GM23338 (cell line): Measurements from ENCODE around the gene NHS. TPM values are rescaled to one million over a fixed set of nuclear protein-coding genes. Genes with fewer than 3 reads are reported as not detected.

Source experiments
- ATAC-seq: fragments of 200-7000 bp; cut with Tn5 transposase; 3 replicates; pipeline ENCODE4 v1.9.1; 2020
- DNase-seq: peaks from one replicate; pipeline ENCODE4 v3.0.0-alpha.2; 2015; ENCODE audit warnings: low spot score
- H2AFZ ChIP-seq: fragments of 200-600 bp; sonication (generic); 2 replicates; pipeline ENCODE4 v1.8.0; 2016; ENCODE audit warnings: antibody characterized with exemption, mild to moderate bottlenecking, moderate library complexity
- H3F3A ChIP-seq: fragments of 200-600 bp; sonication (generic); replicated peaks from 2 replicates; pipeline ENCODE4 v1.8.0; 2017; ENCODE audit warnings: antibody characterized with exemption, mixed run types, low read depth
- H3K27ac ChIP-seq: fragments of 200-600 bp; sonication (generic); 2 replicates; pipeline ENCODE4 v1.6.1; 2016; ENCODE audit warnings: low read depth
- H3K27me3 ChIP-seq: fragments of 200-600 bp; sonication (generic); 2 replicates; pipeline ENCODE4 v1.8.0; 2016; ENCODE audit warnings: mild to moderate bottlenecking, mixed run types, moderate library complexity; ENCODE audit not compliant: insufficient read depth
- H3K36me3 ChIP-seq: fragments of 200-600 bp; sonication (generic); 2 replicates; pipeline ENCODE4 v1.8.0; 2016; ENCODE audit warnings: mild to moderate bottlenecking; ENCODE audit not compliant: insufficient read depth
- H3K4me1 ChIP-seq: fragments of 200-600 bp; sonication (generic); 2 replicates; pipeline ENCODE4 v1.8.0; 2016; ENCODE audit warnings: mild to moderate bottlenecking, moderate library complexity; ENCODE audit not compliant: insufficient read depth
- H3K4me2 ChIP-seq: fragments of 200-600 bp; sonication (generic); 2 replicates; pipeline ENCODE4 v1.7.1; 2017; ENCODE audit warnings: mixed run types
- H3K4me3 ChIP-seq: fragments of 200-600 bp; sonication (generic); 2 replicates; pipeline ENCODE4 v1.6.1; 2016; ENCODE audit warnings: mixed run types
- H3K79me2 ChIP-seq: fragments of 200-600 bp; sonication (generic); replicated peaks from 2 replicates; pipeline ENCODE4 v1.8.0; 2017; ENCODE audit warnings: mild to moderate bottlenecking; ENCODE audit not compliant: insufficient read depth
- H3K9me2 ChIP-seq: fragments of 200-600 bp; sonication (generic); 2 replicates; pipeline ENCODE4 v1.8.0; 2017; ENCODE audit not compliant: insufficient read depth
- H4K20me1 ChIP-seq: fragments of 200-600 bp; sonication (generic); replicated peaks from 2 replicates; pipeline ENCODE4 v1.8.0; 2017; ENCODE audit warnings: mild to moderate bottlenecking; ENCODE audit not compliant: insufficient read depth
- H3K27ac Mint-ChIP-seq: 2 replicates; pipeline ENCODE4 v1.8.0; 2020; ENCODE audit warnings: inconsistent platforms, mild to moderate bottlenecking, moderate library complexity, mixed read lengths
- H3K27me3 Mint-ChIP-seq: 3 replicates; pipeline ENCODE4 v1.8.0; 2022; ENCODE audit warnings: low read depth, mild to moderate bottlenecking, moderate library complexity, mixed read lengths, inconsistent platforms; ENCODE audit not compliant: insufficient read depth, poor library complexity
- H3K36me3 Mint-ChIP-seq: 3 replicates; pipeline ENCODE4 v1.8.0; 2021; ENCODE audit warnings: low read depth, mild to moderate bottlenecking, inconsistent platforms, moderate library complexity, mixed read lengths
- H3K4me1 Mint-ChIP-seq: 3 replicates; pipeline ENCODE4 v1.8.0; 2020; ENCODE audit warnings: mild to moderate bottlenecking, inconsistent platforms, mixed read lengths
- H3K4me3 Mint-ChIP-seq: 3 replicates; pipeline ENCODE4 v1.8.0; 2021; ENCODE audit warnings: moderate library complexity, mild to moderate bottlenecking, inconsistent platforms, mixed read lengths
- H3K9me3 Mint-ChIP-seq: 3 replicates; pipeline ENCODE4 v1.8.0; 2020; ENCODE audit warnings: moderate library complexity, mild to moderate bottlenecking, inconsistent platforms, mixed read lengths
- CREB1 ChIP-seq: fragments of 250-450 bp; sonication (Bioruptor Pico); IDR thresholded peaks from 2 replicates; pipeline ENCODE4 v1.5.0; 2020; ENCODE audit warnings: low read depth, mild to moderate bottlenecking, moderate library complexity
- ETS1 ChIP-seq: IDR thresholded peaks from 2 replicates; pipeline ENCODE4 v1.6.1; 2016; ENCODE audit warnings: antibody characterized with exemption
- EZH2 ChIP-seq: fragments of 200-600 bp; sonication (generic); IDR thresholded peaks from one replicate; pipeline ENCODE4 v1.8.0; 2017; ENCODE audit warnings: antibody characterized with exemption, mild to moderate bottlenecking, low read depth; ENCODE audit not compliant: unreplicated experiment
- EZH2phosphoT487 ChIP-seq: fragments of 200-600 bp; sonication (generic); IDR thresholded peaks from one replicate; pipeline ENCODE4 v1.8.1; 2018; ENCODE audit warnings: antibody characterized with exemption; ENCODE audit not compliant: unreplicated experiment
- JUNB ChIP-seq: IDR thresholded peaks from one replicate; pipeline ENCODE4 v1.6.1; 2016; ENCODE audit warnings: antibody characterized with exemption; ENCODE audit not compliant: unreplicated experiment
- NANOG ChIP-seq: IDR thresholded peaks from 2 replicates; pipeline ENCODE4 v1.6.1; 2016; ENCODE audit warnings: antibody characterized with exemption, borderline replicate concordance
- POLR2AphosphoS5 ChIP-seq: IDR thresholded peaks from 2 replicates; pipeline ENCODE4 v1.6.1; 2016; ENCODE audit warnings: antibody characterized with exemption, low read depth
- STAT1 ChIP-seq: IDR thresholded peaks from one replicate; pipeline ENCODE4 v1.6.1; 2016; ENCODE audit warnings: antibody characterized with exemption; ENCODE audit not compliant: unreplicated experiment
- ZNF114 ChIP-seq: fragments of 250-450 bp; sonication (Bioruptor Pico); IDR thresholded peaks from 2 replicates; pipeline ENCODE4 v1.5.0; 2020; ENCODE audit warnings: mild to moderate bottlenecking, moderate library complexity
- ZNF331 ChIP-seq: fragments of 250-450 bp; sonication (Bioruptor Pico); IDR thresholded peaks from 2 replicates; pipeline ENCODE4 v1.5.0; 2020; ENCODE audit warnings: low read depth, mild to moderate bottlenecking, moderate library complexity
- polyA plus RNA-seq: library from polyadenylated mRNA; unstranded; fragments of >200 nt; fragmentation: Nextera tagmentation; extraction: Ambion mirVana; gene quantifications from 2 replicates; pipeline ENCODE4 v1.2.1, GENCODE V29; 2016
- total RNA-seq: library from RNA; depleted of rRNA; stranded (reverse); fragments of >200 nt; shearing (Covaris generic); gene quantifications from 2 replicates; pipeline ENCODE4 v1.2.3, GENCODE V29; 2014
- TF ChIP-seq, protein P1 (sequence below): fragments of 250-450 bp; sonication (Bioruptor Pico); IDR thresholded peaks from 2 replicates; pipeline ENCODE4 v1.5.0; 2020; ENCODE audit warnings: mild to moderate bottlenecking, moderate library complexity
- TF ChIP-seq, protein P2 (sequence below), 2 experiments: fragments of 200-600 bp in 1 of 2; sonication (generic) in 1 of 2; conservative IDR thresholded peaks; 2 replicates each; pipeline versions ENCODE4 v1.5.1 to v1.6.1; 2016 to 2017; ENCODE audit warnings: antibody characterized with exemption in 2 of 2, low read depth in 2 of 2, mild to moderate bottlenecking in 2 of 2, moderate library complexity in 1 of 2

NHS gene
- total and polyA plus RNA-seq, 2 experiments from 2014 or later = 1.8 to 8.2 TPM

DNA sequence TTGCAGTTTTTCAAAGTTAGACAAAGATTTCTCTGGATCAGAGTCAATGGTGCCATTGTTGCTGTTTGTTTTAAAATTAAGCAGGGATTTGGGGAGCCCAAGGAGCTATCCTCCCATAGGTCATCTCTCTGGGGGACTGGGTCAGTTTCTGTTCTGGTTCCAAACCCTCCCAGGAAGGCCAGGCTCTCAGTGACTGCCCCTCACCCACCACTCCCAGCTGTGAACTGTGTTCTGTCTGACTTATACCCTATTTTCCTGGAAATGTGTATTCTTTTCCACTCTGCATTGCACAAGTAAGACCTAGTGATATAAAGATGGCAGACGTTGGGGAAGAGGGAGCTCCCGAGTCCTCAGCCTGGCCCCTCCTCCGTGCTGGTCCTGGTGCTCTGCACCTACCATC is 65.8 kb downstream of the NHS start:
- no peak overlapping the region for H2AFZ ChIP-seq
- peaks cover 4% of the 10 kb centered on the region for H3K27me3 Mint-ChIP-seq
- no peaks in the 10 kb centered on the region for H3F3A ChIP-seq
- TF ChIP-seq ZNF331 (CRISPR knock-in tag) (no peak), CREB1 (CRISPR knock-in tag) (no peak), EZH2phosphoT487 (no peak), ETS1 (no peak), EZH2 (no peak), JUNB (no peak), POLR2AphosphoS5 (no peak), ZNF114 (CRISPR knock-in tag) (no peak), NANOG (no peak), STAT1 (no peak)
- TF ChIP-seq, protein P1, sequence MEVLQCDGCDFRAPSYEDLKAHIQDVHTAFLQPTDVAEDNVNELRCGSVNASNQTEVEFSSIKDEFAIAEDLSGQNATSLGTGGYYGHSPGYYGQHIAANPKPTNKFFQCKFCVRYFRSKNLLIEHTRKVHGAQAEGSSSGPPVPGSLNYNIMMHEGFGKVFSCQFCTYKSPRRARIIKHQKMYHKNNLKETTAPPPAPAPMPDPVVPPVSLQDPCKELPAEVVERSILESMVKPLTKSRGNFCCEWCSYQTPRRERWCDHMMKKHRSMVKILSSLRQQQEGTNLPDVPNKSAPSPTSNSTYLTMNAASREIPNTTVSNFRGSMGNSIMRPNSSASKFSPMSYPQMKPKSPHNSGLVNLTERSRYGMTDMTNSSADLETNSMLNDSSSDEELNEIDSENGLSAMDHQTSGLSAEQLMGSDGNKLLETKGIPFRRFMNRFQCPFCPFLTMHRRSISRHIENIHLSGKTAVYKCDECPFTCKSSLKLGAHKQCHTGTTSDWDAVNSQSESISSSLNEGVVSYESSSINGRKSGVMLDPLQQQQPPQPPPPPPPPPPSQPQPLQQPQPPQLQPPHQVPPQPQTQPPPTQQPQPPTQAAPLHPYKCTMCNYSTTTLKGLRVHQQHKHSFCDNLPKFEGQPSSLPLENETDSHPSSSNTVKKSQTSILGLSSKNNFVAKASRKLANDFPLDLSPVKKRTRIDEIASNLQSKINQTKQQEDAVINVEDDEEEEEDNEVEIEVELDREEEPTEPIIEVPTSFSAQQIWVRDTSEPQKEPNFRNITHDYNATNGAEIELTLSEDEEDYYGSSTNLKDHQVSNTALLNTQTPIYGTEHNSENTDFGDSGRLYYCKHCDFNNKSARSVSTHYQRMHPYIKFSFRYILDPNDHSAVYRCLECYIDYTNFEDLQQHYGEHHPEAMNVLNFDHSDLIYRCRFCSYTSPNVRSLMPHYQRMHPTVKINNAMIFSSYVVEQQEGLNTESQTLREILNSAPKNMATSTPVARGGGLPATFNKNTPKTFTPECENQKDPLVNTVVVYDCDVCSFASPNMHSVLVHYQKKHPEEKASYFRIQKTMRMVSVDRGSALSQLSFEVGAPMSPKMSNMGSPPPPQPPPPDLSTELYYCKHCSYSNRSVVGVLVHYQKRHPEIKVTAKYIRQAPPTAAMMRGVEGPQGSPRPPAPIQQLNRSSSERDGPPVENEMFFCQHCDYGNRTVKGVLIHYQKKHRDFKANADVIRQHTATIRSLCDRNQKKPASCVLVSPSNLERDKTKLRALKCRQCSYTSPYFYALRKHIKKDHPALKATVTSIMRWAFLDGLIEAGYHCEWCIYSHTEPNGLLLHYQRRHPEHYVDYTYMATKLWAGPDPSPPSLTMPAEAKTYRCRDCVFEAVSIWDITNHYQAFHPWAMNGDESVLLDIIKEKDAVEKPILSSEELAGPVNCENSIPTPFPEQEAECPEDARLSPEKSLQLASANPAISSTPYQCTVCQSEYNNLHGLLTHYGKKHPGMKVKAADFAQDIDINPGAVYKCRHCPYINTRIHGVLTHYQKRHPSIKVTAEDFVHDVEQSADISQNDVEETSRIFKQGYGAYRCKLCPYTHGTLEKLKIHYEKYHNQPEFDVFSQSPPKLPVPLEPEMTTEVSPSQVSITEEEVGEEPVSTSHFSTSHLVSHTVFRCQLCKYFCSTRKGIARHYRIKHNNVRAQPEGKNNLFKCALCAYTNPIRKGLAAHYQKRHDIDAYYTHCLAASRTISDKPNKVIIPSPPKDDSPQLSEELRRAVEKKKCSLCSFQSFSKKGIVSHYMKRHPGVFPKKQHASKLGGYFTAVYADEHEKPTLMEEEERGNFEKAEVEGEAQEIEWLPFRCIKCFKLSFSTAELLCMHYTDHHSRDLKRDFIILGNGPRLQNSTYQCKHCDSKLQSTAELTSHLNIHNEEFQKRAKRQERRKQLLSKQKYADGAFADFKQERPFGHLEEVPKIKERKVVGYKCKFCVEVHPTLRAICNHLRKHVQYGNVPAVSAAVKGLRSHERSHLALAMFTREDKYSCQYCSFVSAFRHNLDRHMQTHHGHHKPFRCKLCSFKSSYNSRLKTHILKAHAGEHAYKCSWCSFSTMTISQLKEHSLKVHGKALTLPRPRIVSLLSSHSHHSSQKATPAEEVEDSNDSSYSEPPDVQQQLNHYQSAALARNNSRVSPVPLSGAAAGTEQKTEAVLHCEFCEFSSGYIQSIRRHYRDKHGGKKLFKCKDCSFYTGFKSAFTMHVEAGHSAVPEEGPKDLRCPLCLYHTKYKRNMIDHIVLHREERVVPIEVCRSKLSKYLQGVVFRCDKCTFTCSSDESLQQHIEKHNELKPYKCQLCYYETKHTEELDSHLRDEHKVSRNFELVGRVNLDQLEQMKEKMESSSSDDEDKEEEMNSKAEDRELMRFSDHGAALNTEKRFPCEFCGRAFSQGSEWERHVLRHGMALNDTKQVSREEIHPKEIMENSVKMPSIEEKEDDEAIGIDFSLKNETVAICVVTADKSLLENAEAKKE = no peak
- TF ChIP-seq, protein P2, sequence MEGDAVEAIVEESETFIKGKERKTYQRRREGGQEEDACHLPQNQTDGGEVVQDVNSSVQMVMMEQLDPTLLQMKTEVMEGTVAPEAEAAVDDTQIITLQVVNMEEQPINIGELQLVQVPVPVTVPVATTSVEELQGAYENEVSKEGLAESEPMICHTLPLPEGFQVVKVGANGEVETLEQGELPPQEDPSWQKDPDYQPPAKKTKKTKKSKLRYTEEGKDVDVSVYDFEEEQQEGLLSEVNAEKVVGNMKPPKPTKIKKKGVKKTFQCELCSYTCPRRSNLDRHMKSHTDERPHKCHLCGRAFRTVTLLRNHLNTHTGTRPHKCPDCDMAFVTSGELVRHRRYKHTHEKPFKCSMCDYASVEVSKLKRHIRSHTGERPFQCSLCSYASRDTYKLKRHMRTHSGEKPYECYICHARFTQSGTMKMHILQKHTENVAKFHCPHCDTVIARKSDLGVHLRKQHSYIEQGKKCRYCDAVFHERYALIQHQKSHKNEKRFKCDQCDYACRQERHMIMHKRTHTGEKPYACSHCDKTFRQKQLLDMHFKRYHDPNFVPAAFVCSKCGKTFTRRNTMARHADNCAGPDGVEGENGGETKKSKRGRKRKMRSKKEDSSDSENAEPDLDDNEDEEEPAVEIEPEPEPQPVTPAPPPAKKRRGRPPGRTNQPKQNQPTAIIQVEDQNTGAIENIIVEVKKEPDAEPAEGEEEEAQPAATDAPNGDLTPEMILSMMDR (conservative IDR thresholded peaks at IDR 0.05; ENCODE audit: low read depth in 2 of 2) = no peak
- H3K4me1 Mint-ChIP-seq = peaks cover 22% of the 10 kb centered on the region
- DNase-seq = no peak
- H3K4me3 Mint-ChIP-seq = no peak overlapping the region
- H3K36me3 Mint-ChIP-seq = no peaks in the 10 kb centered on the region
- no peak for ATAC-seq
- H3K79me2 ChIP-seq = no peaks in the 10 kb centered on the region
- H3K27ac ChIP-seq = no peak overlapping the region
- H3K36me3 ChIP-seq = no peaks in the 10 kb centered on the region
- no peak overlapping the region for H3K27ac Mint-ChIP-seq
- no peak overlapping the region for H3K4me3 ChIP-seq
- no peaks in the 10 kb centered on the region for H4K20me1 ChIP-seq
- no peaks in the 10 kb centered on the region for H3K27me3 ChIP-seq
- no peaks in the 10 kb centered on the region for H3K9me3 Mint-ChIP-seq
- H3K4me1 ChIP-seq = peaks cover 3% of the 10 kb centered on the region; the same call in 1 of the 2 replicates
- no peaks in the 10 kb centered on the region for H3K9me2 ChIP-seq
- no peak overlapping the region for H3K4me2 ChIP-seq
